ENCODE results near the gene MCAM.

Gene MCAM

DNA sequence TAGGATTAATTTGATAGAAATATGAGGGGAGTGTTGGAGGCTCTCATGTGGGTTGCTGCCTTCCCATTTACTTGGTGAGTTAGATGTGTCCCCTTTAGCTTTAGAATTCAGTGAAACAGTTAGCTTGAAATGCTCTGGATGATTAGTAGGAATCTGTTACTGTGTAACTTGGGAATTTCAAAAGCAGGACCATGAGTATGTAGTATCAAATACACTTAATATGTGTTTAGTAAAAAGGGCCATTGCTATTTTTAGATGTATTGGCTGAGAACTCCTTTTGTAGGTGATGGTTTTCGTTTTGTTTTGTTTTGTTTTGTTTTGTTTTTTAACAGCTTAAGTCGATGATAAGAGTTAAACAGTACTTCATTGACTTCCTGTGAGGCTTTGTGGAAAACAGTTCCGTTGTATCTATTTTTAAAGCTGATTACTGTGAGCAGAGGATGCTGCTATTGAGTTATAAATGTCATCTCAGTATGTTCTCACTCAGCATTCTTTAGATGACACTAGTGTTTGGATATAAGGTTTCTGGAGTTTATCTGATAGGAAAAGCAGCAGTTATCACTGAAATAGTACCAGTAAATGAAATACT lies 53.5 kb downstream of the MCAM start:
- no peak for DNase-seq (ENCODE audit: low spot score)

DNA sequence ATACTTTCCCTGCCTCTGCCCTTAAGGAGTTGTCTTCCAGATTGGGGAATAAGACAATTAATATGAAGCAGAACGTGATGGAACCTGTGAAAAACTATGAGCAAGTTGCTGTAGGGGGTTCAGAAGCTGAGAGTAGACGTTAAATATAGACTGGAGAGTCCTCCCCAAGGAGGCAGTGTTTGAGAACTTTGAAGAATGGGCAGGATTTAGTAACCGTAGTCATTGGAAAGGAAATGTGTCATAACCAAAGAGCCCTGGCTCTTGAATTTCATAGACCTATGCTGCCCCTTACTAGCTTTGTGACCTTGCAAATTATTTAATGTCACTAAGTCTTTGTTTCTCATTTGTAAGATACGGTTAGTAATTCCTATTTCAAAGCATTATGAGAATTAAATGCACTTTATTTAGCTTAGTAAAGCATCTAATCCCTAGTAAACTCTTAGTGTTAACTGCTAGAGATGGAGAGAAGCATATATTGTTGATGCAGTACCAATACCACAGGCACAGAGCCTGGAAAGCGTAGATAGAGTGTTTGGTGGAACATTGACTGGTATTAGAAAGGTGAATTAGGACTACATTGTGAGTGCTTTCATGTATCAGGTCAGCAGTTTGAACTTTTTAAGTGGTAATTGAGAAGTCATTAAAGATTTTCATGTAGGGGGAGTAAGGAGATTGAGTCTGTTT lies 54.1 kb downstream of the MCAM start:
- DNase-seq (ENCODE audit: low spot score) = no peak

DNA sequence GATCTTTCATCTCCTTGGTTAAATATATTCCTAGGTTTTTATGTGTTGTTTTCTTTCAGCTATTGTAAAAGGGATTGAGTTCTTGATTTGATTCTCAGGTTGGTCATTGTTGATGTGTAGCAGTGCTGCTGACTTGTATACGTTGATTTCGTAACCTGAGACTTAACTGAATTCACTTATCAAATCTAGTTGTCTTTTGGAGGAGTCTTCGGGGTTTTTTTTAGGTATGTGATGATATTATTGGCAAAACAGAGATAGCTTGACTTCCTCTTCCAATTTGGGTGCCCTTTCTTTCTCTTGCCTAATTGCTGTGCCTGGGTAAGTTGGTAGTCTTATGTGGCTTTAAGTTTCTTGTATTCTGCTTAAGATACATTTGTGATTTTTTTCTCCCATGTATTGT lies 57.9 kb downstream of the MCAM start:
- DNase-seq (ENCODE audit: low spot score) = no peak

Measured in left forelimb (tissue), 1 donor.